Lower leg skin (tissue), 4 donors: ENCODE results near the gene CYB5RL. TPM values are rescaled to one million over a fixed set of nuclear protein-coding genes. Genes with fewer than 3 reads are reported as not detected.

ENCODE experiments used
- DNase-seq, 2 donors: peaks; one replicate each; pipeline ENCODE4 v3.0.0-alpha.2; 2019; ENCODE audit warnings: low spot score in 2 of 2
- H3K4me3 ChIP-seq: fragments of 200-600 bp; sonication (generic); 2 replicates; pipeline ENCODE4 v1.5.1; 2017; ENCODE audit warnings: mild to moderate bottlenecking, low read depth; ENCODE audit not compliant: poor library complexity, severe bottlenecking
- CTCF ChIP-seq, 3 donors: fragments of 450-650 bp; IDR thresholded peaks; one replicate each; pipeline ENCODE4 v1.5.1; 2016; ENCODE audit warnings: antibody characterized with exemption in 3 of 3, mild to moderate bottlenecking in 3 of 3, moderate library complexity in 2 of 3
- POLR2A ChIP-seq, 2 donors: fragments of 450-650 bp; IDR thresholded peaks; one replicate each; pipeline ENCODE4 v1.6.1; 2016 to 2017; ENCODE audit warnings: antibody characterized with exemption in 2 of 2, mild to moderate bottlenecking in 1 of 2, moderate library complexity in 1 of 2
- WGBS, 2 donors: methylation state at CpG; one replicate each; pipeline ENCODE4 v1.1.5; 2018; 5-methylcytosine and 5-hydroxymethylcytosine counted together
- intact Hi-C: fragments of 100-400 bp; cut with DNase I; formaldehyde crosslinking; loops from one replicate; pipeline ENCODE4 v1.15.0; 2023; ENCODE audit warnings: low total_unique reads
- total RNA-seq, 4 donors: library from RNA; depleted of rRNA; stranded (reverse); fragments of >200 nt; gene quantifications; one replicate each; pipeline ENCODE4 v1.1.0, GENCODE V29; 2016

The CYB5RL gene
- total RNA-seq, 4 donors from 2014 or later: 2.4 to 15.2 (median 5.6) TPM

- TF ChIP-seq CTCF (IDR thresholded peaks at IDR 0.05) (no peak), POLR2A (IDR thresholded peaks at IDR 0.05) (no peak)
- no peak overlapping the region for H3K4me3 ChIP-seq
- no peak for DNase-seq
- intact Hi-C loops: no loop called here
- 89 to 92% methylated on average over 8 of the region's 8 CpGs for WGBS, 2 donors
Observed at GRCh38 chr1:54177726-54178125, 22.1 kb downstream of the CYB5RL start.

- 96 to 99% methylated on average over 6 of the region's 6 CpGs for WGBS, 2 donors
- H3K4me3 ChIP-seq: no peak overlapping the region
- DNase-seq: peak in 1 of 2 donors; percentile 75
- intact Hi-C loops: no loop called here
- no peak for TF ChIP-seq CTCF (IDR thresholded peaks at IDR 0.05)
- TF ChIP-seq POLR2A (IDR thresholded peaks at IDR 0.05): no peak
Observed at GRCh38 chr1:54176621-54177327, 23.1 kb downstream of the CYB5RL start.

GRCh38 chr1:54174106-54174505 lies 25.7 kb downstream of the CYB5RL start:
- whole genome bisulfite sequencing, 2 donors: 92 to 94% methylated on average over 4 of the region's 4 CpGs
- intact Hi-C loops: no loop called here
- no peak overlapping the region for H3K4me3 ChIP-seq
- DNase-seq: no peak
- no peak for TF ChIP-seq CTCF (IDR thresholded peaks at IDR 0.05)
- no peak for TF ChIP-seq POLR2A (IDR thresholded peaks at IDR 0.05)

- no peak for DNase-seq
- no peak overlapping the region for H3K4me3 ChIP-seq
- TF ChIP-seq POLR2A (IDR thresholded peaks at IDR 0.05): no peak
- TF ChIP-seq CTCF (IDR thresholded peaks at IDR 0.05): no peak
- WGBS, 2 donors: 68 to 73% methylated on average over 9 of the region's 9 CpGs
- intact Hi-C loops: no loop called here
Observed at GRCh38 chr1:54173681-54174080, 26.1 kb downstream of the CYB5RL start.

- H3K4me3 ChIP-seq: no peak overlapping the region
- DNase-seq: no peak
- intact Hi-C loops: no loop called here
- WGBS, 2 donors: 81 to 83% methylated on average over 10 of the region's 10 CpGs
- TF ChIP-seq POLR2A (IDR thresholded peaks at IDR 0.05) (no peak), CTCF (IDR thresholded peaks at IDR 0.05) (no peak)
Observed at GRCh38 chr1:54172614-54173599, 26.9 kb downstream of the CYB5RL start.
